ENCODE results near the gene TRPV6.

GRCh38 chr7:142896151-142896550, 10.6 kb upstream of the TRPV6 start:
- TF ChIP-seq POLR2A (IDR thresholded peaks at IDR 0.05) = no peak
- no peak for TF ChIP-seq CTCF (IDR thresholded peaks at IDR 0.05)
- no peak for TF ChIP-seq EP300 (IDR thresholded peaks at IDR 0.05)

All from ovary (tissue), 3 donors.